Colon (tissue), 2 donors: Measurements from ENCODE around the gene GABARAPL2.
"Not testable (repeated sequence)": the region's sequence is repeated elsewhere in the genome, so short reads cannot be mapped to it uniquely, and the experiment has no call there.

Experiments used
- FAIRE-seq: peaks from 2 replicates; lab custom pipeline; 2012; peaks lifted over from hg19 to GRCh38; lab: Jason Lieb, UNC
- donor health status: control.
- donor health status: control.

The GABARAPL2 gene, protein sequence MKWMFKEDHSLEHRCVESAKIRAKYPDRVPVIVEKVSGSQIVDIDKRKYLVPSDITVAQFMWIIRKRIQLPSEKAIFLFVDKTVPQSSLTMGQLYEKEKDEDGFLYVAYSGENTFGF

GRCh38 chr16:75566040-75566757 lies at the start of gene GABARAPL2:
Gene GABARAPL2 (plus strand): TSS chr16:75566379. CDS start chr16:75566487, 108 bp downstream.
- no peak for FAIRE-seq

- no peak for FAIRE-seq
Measured at GRCh38 chr16:75519175-75519574, 47.0 kb upstream of the GABARAPL2 start.

DNA sequence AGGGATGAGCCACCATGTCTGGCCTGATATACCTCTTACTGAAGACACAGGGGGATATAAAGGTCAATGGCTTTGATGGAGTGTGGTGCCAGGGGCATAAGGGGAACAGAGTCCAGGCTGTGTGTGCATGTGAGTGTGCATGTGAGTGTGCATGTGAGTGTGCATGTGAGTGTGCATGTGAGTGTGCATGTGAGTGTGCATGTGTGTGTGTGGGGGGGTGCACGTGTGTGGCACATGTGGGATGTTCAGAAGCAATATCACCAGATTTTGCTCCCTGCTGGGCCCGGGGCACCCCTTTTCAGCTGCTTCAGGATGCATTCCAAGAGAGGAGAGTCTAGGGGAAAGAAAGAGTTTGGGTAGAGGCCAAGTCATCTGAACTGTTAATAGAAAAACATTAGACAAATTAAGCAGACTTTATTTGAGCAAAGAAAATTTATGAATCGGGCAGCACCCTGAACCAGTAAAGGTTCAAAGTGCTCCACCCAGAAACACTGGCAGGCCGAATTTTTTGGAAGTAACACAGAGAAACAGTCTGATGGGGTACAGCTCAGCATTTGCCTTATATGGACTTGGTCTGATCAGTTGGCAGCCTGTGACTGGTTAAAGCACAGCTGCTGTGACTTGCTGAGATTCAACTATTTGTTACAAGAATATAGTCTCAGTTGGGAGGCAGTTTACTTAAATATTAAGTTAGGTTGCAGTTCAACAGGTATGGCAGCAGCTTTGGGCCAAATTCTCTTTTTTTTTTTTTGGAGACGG lies 40.0 kb upstream of the GABARAPL2 start:
- no peak for FAIRE-seq

DNA sequence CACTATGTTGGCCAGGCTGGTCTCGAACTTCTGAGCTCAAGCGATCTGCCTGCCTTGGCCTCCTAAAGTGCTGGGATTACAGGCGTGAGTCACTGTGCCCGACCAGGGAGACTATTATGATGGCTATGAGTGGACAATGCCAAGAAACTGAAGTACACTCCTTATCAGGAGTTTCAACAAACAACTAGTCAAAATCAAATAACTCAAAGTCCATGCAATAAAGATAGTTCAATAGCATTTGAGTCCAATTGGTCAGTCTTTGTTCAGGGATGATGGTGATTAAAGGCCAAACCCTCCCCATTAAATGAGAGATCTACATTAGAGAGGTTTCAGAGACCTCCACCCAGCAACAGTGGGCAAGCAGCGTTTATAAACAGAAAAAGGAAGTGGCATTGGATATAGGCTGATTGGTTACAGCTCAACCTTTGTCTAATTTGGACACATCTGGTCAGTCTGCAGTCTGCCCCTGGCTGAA lies 38.3 kb upstream of the GABARAPL2 start:
- FAIRE-seq = peak; percentile 91

- no peak for FAIRE-seq
Measured at GRCh38 chr16:75529056-75529905, 36.9 kb upstream of the GABARAPL2 start.

- FAIRE-seq = no peak
Measured at GRCh38 chr16:75529959-75530358, 36.2 kb upstream of the GABARAPL2 start.

DNA sequence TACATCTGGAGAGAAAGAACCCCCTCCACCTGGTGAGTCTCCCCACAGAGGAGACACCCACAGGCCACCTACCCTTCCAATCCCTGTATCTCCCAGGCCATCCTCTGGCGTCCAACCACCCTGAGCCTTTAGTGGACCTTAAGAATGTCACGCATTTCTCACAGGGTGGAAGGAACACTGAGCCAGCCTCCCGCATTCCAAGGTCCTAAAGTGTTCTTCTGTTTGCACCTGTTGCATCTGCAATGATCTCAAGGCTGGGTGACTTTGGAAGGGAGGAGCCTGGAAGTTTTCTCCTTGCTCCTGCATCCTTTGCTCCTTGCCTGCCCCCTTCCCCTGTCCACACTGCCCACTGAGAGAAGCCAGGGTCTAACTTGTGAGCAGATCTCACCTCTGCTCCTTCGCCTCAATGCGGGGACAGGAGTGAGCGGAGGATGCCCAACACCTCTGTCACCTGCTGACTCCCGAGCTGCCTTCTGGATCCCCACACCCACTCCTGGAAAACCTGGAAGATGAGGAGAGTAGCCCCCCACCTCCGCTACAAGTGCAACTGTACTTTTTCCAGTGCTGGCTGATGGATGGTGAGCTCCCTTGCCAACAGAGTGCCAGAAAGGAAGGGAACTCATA lies 33.9 kb upstream of the GABARAPL2 start:
- no peak for FAIRE-seq

- FAIRE-seq = no peak
Measured at GRCh38 chr16:75532791-75533190, 33.4 kb upstream of the GABARAPL2 start.

GRCh38 chr16:75534560-75535205 lies 31.5 kb upstream of the GABARAPL2 start:
- FAIRE-seq = no peak

DNA sequence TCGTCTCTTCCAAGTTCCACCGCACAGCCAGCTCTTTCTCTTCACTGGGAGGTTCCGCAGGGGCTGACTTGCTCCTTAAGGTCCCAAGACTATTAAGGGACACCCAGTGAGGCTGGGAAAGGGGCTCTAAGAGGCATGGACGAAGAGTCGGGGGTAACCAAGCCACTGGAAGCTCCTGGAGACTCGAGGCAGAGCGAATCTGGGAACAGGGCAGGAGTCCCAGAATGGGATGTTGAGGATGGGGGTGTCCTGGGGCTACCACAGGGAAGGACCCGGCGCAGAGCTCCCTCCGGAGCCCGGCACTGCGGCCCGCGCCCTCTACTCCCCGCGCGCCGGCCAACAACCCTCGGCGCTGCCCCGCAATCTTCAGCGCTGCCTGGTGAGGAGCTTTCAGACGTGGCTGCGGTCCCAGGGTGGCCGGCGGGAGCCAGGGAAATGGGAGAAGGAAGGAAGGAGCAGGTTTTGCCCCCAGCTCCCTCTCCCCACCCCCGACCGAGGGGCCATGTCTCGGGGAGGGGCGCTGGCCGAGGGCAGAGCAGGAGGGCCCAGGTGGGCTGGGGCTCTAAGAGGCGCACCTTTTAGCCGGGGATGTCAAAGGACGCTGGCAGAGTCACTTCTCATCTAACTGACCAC lies 30.9 kb upstream of the GABARAPL2 start:
- FAIRE-seq = no peak

DNA sequence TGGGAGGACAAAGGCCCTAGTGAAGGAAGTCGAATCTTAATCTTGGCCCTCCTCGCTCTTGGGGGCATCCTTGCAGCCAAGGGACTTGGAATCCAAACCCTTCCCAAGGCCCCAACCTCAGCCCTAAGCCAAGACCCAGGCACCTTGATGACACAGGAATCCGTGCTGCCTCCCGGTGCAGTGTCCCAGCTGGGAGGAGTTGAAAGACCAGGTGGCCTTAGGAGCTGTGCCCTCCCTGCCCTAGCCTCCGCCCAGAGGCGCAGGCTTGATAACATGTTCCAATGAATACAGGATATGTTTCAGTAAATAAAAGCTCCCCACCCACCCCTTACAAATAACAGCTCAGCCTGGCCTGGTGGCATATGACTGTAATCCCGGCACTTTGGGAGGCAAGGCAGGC lies 30.3 kb upstream of the GABARAPL2 start, which contains the start of gene CHST5:
TSS of gene CHST5 (minus strand) at position 208 of the 400 bp plus-strand sequence. CDS start 5,724 bp downstream, outside the sequence.
- no peak for FAIRE-seq

DNA sequence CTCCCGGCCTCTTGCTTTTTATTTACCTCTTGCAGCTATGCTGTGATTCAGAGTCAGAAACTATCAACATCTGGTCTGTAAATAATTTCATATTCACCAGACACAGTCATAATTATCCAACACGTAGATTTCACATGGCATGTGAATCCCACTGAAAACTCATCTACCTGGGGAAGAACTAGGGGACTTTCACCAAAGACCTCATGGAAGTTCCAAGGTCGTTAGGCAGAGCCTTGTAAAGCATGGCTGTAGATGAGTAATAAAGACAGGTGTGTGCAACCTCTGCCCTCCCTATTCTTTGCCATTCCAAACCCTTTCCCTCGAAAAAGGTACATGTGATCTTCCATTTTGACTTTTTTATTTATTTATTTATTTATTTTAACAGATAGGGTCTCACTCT lies 28.4 kb upstream of the GABARAPL2 start:
- no peak for FAIRE-seq

DNA sequence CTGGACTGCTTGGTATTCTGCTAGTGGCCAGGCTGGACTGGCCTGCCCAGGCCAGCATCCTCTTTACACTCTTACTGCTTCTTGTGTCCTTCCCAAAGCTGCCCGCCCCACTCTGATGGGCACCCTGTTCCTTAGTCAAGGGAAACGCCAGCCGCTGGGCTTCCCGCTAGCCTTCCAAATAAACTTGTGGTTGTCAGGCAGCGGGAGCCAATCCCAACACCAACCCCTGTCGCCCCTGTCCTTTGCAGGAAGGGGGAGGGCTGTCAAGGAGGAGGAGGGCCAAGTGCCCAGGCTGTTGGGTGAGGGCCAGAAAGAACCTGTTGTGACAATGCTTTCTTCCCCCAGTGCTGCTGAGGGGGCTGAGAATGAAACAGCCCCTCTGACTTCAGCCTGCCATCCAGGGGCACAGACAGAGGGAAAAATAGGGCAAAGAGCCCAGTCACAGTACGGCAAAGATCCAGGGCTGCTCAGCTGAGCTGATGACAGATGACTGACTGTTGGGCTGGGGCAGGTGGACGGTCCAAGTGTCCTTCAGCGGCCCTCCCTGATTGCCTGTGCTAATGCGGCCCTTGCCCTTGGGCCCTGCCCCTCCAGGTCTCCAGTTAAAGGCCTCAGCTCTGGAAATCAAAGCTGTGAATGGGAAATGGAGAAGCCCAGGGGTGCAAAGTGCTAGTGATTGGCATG lies 27.2 kb upstream of the GABARAPL2 start:
- not testable (repeated sequence) for FAIRE-seq

- FAIRE-seq = no peak
Measured at GRCh38 chr16:75541236-75541635, 24.9 kb upstream of the GABARAPL2 start.

GRCh38 chr16:75542462-75542861 lies 23.7 kb upstream of the GABARAPL2 start:
- FAIRE-seq = not testable (repeated sequence)

DNA sequence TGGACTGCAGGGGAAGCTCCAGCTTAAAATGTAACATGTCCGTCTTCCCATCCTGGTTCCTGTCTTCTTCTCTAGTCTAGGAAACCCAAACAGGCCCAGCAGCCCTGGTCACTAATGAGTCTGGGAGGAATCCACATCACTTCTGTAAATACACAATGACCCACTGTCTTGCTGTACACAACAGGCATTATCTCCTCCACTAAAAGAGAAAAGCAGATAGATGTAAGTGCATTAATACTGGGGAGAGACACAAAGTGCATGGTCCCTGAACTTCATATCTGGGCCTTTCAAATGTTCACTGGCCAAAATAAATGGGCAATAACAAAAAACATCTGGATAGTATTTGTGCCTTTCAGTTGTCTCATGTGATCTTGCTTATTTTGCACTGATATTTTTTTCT lies 20.3 kb upstream of the GABARAPL2 start:
- FAIRE-seq = not testable (repeated sequence)

DNA sequence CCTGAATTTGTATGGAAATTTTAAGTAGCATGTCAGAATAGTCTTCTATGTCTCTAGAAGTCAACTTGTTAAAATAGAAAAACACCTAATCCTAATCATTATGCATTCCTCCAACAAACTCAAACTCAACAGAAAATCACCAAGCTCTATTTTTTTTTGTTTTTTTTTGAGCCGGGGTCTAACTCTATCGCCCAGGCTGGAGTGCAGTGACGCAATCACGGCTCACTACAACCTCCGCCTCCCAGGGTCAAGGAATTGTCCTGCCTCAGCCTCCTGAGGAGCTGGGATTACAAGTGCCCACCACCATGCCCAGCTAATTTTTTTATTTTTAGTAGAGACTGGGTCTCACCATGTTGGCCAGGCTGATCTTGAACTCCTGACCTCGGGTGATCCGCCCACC lies 19.9 kb upstream of the GABARAPL2 start:
- FAIRE-seq = no peak

DNA sequence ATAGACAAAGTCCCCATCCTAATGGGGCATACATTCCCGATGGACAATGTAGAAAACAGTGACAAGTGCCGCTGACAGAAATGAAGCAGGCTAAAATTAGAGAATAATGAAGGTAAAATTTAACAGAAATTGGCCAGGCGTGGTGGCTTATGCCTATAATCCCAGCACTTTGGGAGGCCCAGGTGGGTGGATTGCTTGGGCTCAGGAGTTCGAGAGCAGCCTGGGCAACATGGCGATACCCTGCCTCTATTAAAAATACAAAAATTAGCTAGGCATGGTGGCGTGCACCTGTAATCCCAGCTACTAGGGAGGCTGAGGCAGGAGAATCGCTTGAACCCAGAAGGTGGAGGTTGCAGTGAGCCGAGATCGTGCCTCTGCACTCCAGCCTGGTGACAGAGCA lies 17.7 kb upstream of the GABARAPL2 start:
- FAIRE-seq = not testable (repeated sequence)

DNA sequence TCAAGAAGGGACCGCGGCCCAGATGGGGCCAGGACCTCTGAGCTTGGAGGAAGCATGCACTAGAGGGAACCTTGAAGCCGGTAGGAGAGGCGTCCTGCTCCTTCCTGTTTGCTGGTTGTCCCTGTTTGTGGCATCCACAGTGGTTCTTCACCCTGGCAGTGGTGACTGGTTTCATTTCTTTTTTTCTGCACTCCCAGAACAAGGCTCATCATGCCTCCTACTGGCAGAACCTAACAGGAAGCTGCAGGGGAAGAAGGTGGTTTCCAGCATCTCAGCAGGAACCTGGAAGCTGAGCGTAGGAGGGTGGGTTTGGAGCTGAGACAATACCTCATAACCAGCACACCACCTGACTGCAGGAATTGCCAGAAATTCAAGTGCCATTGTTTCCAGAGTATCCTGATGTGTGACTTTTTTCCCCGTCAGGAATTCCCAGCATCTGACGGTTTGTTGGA lies 15.9 kb upstream of the GABARAPL2 start:
- no peak for FAIRE-seq

- no peak for FAIRE-seq
Measured at GRCh38 chr16:75552951-75553350, 13.2 kb upstream of the GABARAPL2 start.
